ENCODE results near the gene GRID1.

Gene GRID1

DNA sequence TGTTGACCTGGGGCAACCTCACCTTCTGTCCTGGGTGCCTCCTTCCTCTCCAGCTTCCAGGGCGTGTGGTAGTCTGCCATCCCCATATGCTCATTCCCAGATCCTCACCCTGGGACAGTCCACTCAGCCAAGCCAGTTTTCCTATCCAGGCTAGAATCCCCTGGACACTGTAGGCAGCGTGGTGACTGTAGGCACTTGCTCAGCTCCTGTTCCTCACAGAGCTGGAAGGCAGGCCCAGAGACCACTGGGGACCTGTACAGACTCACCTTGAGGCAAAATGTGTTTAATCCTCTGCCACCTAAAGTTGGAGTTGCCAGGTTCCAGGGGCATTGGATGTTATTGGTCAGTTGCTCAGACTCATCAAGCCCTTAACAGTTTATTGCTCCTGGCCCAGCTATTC, 2.4 kb upstream of the GRID1 start:
- no peak for DNase-seq (ENCODE audit: low spot score)

DNA sequence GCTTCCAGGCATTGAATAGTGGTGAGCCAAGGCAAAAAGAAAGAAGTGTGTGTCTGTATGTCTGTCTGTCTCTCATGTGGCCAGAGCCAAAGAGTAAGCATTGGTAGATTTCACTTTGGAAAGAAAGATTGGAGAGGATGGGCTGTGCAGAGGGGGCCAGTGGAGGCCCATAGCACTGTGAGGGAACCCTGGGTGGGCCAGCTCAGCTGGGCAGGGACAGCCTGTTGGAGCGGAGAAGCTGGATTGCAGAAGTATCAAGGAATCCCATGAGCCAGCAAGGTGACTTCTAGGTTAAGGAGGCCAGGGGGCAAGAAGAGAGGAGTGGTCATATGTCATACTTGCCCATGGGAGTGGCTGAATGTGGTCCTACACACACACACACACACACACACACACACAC, 1.5 kb upstream of the GRID1 start:
- no peak for DNase-seq (ENCODE audit: low spot score)

DNA sequence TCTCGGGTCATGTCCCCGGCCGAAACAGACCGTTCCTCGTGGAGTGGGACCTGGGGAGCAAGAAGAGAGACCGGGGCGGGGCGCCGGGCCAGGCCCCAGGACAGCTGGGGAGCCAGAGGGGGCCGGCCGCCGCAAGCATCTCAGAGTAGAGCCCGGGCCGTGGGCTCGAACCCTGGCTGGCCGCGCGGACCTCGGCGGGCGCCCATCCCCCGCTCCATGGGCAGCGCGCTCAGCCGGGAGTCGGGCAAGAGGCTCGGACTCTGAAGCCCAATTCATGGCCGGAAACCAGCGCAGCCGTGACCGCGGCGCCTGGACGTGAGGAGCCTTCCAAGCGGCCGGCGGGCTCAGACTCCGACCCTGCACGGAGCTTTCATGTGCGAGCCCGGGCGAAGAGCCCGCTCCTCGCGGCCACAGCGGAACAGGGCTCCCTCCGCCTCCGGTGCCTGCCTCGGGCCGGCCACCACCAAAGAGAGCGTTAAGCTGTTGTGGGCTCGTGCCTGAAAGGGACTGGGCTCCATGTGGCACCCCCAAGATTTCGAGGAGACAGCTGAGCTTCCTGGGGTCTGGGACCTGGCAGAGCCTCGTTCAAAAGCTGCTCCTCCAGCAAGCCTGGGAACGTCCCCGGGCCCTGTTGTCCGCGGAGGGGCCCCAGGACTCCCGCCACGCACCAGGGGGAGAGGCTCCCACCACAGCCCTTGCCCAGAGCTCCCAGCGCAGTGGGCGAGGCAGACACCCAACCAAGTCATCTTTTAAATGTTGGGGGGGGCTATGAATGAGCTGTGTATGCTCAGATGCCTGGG, 757 bp upstream of the GRID1 start:
- DNase-seq (ENCODE audit: low spot score): no peak

DNA sequence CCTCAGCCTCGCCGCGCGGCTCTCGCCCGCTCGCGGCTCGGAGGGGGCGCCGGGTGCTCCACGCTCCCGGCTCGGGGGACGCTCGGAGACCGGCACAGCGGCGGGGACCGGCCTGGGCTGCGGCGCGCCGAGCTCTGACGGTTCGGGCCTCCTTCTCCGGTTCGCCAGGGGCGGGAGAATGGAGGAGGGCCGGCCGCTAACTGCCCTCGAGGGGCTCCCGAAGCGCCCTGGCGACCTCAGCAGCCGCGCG, 232 bp upstream of the GRID1 start:
- peak; percentile 66 for DNase-seq (ENCODE audit: low spot score)

DNA sequence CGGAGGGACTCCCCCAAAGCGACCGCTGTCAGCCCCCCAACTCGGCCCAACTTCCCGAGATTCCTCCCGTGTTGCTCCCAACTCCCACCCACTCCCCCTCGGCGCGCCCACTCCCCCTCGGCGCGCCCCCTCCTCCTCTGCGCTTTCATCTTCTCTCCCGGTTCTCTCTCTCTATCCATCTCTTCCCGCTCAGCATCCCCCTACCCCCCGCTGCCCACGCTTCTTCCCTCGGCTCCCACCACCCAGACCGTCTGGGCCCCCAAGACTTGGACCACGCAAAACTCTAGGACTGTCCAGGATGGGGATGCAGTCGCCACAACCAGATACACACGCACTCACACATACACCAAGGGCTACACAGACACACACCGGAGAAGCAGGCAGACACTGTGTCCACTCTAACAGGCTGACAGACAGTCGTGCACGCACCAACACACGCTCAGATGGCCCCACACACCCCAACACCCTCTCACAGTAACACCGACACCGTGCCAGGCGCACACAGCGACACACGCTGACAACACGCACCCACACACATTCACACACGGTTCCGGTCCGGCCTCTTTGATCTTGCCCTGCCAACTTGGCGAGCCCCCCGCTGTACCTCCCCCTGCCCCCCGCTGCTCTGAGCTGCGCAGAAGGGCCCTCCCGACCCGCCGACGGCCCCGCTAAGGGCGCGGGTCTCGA, 1.1 kb downstream of the GRID1 start:
- DNase-seq (ENCODE audit: low spot score): no peak

DNA sequence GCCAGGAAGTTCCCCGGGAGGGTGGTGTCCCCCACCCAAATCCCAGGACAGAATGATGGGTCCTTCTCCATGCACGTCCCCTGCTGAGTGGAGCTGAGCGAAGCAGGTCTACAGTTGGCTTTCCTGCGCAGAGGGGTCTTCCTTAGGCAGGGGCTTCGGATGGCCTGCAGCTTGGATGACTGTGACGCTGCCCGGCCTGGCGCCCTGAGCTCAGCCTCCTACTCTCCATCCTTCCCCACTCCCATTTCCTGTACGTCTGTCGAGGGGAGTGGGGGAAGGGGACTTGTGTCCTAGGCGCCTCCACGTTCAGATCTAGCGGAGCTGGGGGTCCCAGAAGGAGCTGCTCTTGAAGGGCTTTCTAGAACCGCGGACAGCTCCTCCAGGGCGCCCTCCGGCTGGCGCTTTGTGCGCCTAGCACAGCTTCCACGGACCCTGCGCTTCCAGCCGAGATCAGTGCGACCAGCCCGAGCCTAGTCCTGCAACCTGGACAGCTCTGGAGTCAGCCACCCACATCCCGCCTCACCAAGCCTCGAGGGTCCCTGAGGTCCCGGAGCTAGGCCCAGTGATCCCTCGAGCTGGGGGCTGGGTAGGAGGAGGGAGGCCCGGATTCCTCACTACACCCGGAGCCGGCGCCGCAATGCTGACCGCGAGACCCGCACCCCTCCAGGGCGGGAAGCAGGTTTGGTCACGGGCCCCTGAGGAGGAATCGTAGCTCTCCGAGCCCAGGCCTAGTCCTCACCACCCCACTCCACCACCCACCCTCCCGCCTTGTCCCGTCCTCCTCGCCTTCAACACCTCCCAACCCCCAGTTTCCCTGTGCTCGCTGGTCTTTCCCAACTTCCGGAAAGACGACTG, 1.9 kb downstream of the GRID1 start:
- no peak for DNase-seq (ENCODE audit: low spot score)

DNA sequence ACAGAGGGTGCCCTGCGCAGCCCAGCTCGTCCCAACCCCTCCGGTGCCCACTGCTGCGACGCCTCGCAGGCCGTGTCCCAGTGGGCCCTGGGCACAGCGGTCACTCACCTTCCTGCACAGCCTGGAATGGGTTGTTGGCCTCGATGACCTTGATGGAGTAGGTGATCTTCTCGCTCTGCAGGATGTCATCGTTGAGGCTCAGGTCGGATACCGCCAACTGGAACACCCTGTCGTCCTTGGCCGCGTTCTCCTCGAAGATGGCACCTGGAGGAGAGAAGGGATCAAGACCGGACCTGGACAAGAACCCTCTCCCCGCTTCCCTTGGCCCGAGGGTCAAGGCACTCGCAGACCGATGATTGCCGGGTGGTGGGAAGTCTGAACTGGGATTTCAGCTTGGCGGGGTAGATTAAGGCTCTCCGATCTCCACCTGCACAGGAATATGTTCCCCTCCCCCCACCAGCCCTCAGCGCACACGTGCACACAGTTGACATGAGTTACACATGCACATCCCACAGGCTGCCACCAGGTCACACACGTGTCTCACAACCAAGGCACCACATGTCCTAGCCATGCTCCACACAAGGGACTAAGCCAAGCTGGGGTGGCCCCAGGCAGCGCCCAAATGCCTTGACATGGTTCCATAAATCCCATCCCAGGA, 2.6 kb downstream of the GRID1 start:
- no peak for DNase-seq (ENCODE audit: low spot score)

DNA sequence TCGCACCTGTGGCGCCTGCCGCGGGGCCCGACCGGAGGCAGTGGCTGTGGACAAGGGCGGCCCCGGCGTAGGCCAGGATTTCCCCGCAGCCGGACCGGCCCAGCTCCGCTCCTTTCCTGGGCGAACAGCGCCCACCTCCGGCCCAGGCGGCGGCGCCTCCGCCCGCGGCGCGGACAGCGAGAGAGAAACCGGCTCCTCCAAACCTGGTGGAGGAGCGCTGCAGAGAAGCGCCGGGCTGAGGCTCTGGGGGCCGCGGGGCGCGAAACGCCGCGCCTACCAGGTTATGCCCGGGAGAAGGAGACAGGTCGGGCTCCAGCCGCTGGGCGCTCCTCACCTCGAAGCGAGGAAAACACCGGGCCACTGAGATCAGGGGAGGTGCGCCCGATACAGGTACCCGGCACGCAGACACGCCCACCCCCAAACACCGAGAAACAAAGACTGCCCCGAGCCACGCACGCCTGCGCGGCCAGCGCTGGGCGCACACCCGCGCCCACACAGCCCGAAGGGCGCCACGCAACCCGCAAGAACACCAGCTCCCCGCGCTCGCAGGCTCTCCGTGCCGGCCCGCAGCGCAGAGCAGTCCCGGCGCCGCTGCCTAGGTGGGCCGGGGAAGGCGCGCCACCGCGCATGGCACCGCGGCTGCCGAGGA, 3.3 kb downstream of the GRID1 start:
- DNase-seq (ENCODE audit: low spot score): peak; percentile 35

DNA sequence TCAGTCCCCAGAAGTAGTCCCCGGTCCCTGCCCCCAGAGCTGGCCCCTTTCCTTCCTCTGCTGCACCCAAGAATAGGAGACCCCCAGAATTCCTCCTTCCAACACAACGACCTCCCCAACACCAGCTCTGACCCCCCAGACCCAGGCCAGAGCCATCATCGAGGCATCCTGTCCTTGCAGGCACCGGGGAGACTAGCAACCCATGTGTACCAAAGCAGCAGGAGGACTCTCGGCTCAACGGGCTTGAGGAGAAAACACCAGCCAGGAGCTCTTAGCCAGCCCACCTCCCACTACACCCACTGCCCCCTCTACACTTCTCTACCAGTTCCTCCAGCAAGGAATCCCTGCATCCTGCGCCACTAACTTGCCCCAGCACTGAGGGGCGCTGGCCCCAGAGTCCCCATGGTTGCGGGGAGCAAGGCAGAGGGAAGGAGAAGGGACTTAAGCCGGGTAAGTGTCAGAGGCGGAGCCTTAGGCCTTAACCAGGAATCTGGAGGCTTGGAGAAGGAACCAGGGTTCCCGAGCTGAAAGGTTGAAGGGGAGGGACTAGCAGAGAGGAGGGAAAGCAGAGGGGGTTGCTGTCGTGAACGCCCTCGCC, 3.9 kb downstream of the GRID1 start:
- DNase-seq (ENCODE audit: low spot score): no peak

DNA sequence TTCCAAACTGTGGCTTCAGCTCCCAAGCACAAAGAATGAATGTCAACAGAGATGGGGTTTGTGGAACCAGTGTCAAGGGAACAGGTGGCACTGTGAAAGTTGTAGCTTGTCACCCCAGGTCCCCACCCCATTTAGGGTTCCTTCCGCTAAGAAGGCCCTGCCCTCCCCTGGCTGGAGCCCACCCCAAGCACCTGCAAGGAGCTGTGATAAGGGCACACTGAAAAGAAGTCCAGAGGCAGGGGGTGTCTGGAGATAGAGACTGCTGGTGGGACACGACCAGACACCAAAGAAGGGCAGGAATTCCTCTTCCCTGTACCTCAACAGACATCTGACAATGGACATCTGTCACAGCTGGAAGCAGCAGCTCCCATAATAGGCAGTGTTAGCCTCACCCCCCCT, 4.5 kb downstream of the GRID1 start:
- no peak for DNase-seq (ENCODE audit: low spot score)

DNA sequence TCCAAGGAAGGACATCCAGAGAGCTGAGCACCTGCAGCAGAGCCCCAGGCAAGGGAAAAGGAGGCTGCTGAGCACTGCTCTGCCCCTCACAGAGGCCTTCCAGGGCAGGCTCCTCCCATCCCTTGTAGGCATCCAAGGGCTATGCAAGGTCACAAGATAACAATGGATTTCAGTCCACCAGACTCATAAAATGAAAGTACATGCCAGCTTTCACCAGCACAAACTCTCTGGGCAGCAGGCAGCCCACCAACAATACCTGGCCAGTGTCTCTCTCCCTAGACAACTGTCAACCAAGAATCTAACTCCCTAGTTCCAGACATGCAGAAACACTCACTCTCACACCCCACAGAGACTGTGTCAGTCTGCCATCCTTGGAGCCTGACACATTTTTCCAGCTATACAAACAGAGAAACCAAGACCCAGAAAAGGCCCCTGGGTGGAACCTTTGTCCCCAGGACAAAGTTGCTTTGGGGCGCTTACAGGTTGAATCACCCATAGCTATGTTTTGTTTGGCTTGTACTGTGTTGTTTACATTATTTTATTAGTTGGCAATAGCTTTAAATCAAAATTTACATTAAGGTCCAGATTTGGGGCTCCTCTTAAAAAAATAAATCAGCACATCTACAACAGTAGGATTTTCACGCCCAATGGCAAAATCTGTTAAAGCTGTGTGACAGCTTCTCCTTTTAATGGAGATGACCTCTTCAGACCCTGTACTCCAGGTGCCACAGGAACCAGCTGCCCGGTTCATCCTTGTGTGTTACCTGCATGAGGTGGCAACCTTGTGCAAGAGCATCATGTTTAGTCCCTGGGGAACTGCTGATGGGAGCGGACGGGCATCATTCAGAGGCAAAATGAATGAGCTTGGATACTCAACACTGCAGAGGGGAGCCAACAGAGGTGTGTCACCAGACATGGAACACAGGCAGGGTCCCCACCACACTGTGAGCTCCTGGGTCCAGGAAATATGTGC, 5.2 kb downstream of the GRID1 start:
- no peak for DNase-seq (ENCODE audit: low spot score)

DNA sequence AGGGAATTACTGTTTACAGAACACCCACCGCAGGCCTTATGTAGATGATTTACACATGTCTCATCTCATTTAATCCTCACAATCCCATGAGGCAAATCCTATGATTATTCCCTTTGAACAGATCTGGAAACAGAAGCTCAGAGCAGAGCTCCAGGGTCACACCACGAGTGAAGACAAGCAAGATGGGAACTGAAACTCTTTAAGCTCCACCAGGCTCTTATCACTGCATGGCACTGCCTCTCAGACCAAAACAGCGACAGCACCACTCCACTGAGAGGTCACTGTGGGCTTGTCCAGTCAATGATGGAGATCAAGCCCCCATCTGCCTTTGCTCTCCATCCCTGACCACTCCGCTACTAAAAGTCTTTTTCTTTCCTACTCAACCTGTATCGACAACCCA, 5.9 kb downstream of the GRID1 start:
- DNase-seq (ENCODE audit: low spot score): no peak

DNA sequence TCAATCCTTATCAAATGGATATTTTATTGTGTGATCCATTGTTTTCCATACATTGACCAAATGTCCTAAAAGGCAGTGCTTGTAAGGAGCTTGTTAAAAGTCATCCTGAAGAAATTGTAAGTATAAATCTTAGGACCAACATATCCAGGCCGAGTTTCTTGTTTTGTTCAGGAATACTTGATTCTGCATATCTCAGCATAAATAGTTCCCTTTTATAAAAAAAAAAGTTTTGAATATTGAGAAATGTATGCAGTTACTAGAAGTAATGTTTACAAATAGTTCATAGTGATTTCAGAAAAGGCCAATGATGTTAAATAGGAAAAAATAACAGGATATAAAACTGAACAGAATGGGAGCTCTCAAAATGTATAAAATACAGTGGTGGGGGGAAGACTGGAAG, 6.6 kb downstream of the GRID1 start:
- DNase-seq (ENCODE audit: low spot score): no peak

DNA sequence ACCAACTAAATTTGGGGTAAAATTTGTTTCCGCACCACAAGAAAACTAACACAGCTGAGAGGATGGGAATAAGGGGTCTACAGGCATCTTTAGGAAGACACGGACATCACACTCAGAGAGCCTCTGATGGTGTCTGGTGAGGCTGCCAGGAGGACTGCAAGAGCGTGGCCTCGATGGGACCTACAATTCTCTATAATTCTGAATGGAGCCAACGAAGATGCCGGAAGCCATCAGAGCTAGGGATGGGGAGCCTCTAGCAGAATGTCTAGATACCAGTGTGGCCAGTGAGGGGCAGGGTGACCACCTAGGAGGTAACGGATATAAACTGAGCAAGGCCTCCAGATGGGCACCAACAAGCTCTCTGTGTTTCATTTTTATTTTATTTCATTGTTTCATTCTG, 7.5 kb downstream of the GRID1 start:
- no peak for DNase-seq (ENCODE audit: low spot score)

DNA sequence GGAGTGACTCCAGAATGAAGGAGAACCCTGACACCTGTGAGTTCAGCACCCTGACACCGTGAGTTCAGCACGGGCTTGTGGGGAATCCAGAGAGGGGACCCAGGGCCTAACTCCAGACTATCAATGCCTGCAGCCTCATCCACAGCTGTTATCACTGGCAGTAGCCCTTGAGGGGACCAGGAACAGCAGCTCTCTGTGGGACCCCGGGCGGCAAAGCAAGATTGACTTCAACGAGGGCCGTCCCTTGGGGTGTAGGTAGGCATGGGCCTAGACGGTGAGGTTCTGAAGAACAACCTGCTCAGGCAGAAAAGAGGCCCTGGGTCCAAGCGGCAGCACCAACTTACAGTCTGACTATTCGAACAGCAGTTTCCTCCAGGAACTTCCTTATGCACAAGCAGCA, 8.9 kb downstream of the GRID1 start:
- DNase-seq (ENCODE audit: low spot score): no peak

DNA sequence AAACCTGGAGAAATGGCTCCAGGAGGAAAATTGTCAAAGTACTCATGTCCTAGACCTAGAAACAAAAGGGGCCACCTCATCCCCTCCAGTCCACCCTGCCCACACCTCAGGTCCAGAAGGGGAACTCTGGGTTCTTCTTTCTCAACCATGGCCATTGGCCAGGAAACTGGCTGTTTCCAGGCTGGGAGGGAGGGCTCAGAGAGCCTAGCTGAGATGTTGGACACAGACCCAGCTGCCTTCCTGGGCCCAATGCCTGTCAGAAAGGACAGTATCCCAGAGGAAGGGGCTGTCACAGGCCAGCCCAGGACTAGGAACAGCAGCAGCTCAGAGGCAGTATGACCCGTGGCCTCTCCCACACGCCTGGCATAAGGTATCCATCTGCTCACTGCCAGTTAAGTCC, 9.6 kb downstream of the GRID1 start:
- no peak for DNase-seq (ENCODE audit: low spot score)

DNA sequence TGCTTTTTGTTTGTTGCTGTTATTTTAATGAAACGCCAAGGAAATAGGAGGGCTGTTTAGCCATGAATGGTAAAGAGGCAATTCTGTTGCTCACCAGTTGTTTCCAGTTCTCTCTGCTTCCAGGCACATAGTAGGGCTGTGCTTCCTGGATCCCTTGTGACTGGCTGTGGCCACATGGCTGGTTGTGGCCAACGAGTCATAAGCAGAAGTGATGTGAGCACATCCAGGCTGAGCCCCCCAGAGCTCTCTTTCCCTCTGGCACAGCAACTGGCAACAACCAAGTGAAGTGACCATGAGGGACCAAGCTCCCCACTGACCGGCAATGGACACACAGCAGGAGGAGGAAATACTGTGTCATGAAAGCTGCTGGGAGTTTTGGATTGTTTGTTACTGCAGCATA, 10.3 kb downstream of the GRID1 start:
- no peak for DNase-seq (ENCODE audit: low spot score)

DNA sequence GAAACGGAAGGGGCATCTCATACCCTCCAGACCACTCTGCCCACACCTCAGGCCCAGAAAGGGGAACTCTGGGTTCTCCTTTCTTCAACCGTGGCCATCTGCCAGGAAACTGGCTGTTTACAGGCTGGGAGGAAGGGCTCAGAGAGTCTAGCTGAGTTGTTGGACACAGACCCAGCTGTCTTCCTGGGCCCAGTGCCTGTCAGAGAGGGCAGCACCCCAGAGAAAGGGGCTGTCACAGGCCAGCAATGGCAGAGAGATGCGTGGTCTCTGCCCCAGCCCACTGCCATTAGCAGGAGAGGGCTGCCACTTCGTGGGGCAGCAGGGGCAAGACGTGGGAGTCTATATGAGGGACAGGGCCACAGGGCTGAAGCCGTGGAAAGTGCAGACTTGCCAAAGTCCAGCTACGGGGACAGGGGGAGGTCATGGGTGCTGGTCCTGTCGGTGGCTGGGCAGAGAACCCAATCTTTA, 11.0 kb downstream of the GRID1 start:
- no peak for DNase-seq (ENCODE audit: low spot score)

DNA sequence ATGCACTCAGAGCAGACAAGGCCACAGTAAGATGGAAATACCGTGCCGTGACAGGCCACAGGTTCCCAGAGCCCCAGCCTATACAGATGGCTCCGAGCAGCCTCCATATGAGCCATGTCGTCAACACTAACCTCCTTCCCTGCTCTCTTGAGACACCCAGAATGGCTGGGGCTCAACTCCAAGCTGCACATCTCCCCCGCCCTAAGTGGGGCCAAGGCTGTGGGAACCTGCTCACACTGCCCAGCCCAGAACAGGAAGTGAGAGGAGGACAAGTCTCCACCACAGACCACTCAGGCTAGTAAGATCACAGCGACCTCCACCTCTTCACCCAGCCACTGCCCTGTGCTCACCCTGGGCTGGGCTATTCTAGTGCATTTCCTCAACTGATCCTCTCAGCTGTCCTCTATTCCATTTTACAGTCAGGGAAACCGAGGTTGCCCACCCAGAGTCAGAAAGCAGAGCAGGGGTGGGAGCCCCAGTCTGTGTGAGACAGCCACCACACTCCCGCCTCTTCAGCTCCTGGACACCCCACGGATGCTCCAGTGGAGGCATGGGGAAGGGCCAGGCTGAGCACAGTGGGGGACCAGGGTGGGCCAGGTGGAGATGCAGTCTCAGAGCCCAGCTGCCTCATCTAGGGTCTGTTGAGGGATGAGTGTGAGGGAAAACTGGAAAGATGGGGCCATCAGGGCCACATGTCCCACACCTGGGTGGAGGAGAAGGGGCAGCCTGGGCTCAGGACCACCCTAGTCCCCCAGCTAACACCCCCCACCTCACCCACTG, 11.6 kb downstream of the GRID1 start:
- DNase-seq (ENCODE audit: low spot score): no peak

Data from germinal center (tissue), 1 donor.